HG03139 (cell line): ENCODE measurements around the gene DIDO1.

Source experiments
- ATAC-seq: cut with Tn5 transposase; IDR thresholded peaks from one replicate; pipeline ENCODE4 v1.9.1; 2021; ENCODE audit not compliant: unreplicated experiment

Gene DIDO1

GRCh38 chr20:62911701-62912280, 14.5 kb downstream of the DIDO1 start:
- no peak for ATAC-seq

GRCh38 chr20:62910777-62911497, 15.4 kb downstream of the DIDO1 start:
- ATAC-seq = no peak

DNA sequence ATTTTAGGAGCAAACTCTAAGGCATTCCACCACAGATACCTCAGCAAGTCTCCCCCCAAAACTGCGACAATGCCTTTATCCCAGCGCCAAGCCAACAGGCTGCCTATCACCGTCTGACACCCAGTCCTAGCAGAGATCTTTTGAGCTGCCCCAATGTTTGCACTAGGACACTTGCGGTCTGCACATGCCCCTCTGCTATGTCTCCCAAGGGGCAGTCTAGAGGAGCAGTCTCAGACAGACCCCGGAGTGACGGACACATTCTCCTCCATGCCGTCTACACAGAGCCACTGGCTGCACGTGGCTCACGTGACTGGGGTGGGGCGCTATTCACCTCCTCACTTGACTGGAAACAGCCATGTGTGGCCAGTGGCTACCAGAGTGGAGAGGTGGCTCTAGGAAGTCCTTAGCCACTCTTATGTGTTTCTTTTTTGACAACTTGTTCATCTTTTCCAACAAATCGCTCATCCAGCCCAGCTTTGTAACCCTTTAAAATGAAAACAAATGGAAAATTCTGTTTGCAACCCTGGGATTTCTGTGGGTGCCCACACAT, 16.0 kb downstream of the DIDO1 start:
- no peak for ATAC-seq

DNA sequence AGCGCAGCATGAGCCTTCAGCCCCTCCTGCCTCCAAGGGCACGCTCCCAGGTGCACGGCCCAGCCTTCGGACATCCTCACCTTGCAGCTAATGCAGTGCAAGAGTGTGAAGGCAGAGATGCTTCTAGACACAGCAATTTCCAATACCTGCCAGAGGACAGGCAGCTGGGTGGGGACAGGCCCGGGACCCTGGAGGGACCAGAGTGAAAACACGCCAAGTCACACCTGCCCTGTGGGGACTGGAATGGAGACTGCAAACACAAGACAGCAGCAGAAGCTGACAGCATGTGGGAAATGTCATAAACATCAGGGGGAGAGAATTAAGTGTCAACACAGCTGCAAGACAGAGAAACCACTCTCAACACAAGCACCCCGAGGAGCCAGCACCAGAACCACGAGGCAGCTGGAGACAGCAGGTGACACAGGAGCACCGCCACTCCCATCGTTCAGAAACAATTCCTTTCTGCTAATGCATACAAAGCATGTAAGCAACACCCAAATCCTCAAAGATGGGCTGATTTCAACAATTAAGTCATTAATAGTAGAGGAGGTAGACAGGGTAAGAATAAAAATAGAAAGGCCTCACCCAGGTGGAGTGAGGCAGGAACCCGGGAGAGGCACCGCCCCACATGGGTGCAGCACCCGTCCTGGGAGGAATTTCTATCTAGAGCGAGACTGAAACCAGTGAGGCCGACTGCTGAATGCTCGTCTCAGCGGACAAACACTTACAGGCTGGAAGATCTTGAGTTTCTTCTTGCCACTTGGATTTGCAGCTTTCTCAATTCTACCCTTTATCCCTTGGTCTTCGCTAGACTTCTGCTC, 17.1 kb downstream of the DIDO1 start:
- no peak for ATAC-seq

GRCh38 chr20:62907384-62908317, 18.7 kb downstream of the DIDO1 start:
- ATAC-seq = no peak

DNA sequence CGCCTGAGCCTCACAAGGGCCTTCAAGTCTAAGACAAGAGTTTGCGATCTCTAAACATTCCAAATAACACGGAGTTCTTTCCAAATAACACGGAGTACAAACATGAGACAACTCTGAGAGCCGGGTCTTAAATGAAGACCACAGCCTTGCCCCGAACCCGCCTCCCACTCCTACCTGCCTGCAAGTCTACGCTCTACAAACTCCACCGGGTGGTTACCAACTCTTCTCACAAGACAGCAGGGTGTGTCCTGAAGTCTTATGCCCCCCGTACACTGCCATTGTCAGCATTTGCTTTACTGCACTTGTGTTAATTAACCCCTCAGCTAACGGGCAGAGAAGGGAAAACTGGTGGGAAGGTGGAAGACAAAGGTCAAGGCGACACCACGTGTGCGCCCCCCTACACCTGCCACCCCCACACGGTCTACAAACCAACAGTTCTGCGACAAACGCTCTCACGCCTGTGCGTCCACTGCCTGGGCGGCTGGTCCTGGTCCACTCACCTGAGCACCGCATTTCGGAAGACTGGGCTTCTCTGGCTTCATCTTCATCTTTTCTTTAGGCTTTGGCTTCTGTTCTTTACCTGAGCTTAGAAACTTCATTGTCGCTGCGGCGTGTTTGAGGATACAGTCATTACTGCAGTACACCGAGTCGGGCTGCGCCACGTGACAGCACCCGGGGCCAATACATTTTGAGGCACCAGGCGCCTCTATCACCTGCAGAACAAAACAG, 19.5 kb downstream of the DIDO1 start:
- no peak for ATAC-seq

DNA sequence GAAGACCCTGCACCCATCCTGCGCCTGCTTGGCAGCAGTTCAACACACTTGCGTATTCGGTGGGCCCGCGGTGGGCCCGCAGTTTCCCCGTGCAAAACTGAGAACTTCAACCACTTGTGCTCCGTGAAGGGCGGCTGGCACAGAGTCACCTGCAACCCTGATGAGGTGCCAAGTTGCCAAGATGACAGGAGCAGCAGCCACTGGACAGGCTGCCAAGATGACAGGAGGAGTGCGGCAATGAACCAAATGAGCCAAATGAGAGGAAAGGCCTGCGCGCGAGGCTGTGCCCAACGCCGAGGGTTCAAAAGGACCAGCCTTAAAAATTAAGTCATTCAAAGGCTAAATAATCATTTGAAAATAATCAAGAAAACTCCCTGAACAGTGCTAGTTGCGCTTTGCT, 20.1 kb downstream of the DIDO1 start:
- ATAC-seq = no peak

GRCh38 chr20:62905536-62906117, 20.7 kb downstream of the DIDO1 start:
- no peak for ATAC-seq

GRCh38 chr20:62902926-62903615, 23.2 kb downstream of the DIDO1 start:
- ATAC-seq = no peak

DNA sequence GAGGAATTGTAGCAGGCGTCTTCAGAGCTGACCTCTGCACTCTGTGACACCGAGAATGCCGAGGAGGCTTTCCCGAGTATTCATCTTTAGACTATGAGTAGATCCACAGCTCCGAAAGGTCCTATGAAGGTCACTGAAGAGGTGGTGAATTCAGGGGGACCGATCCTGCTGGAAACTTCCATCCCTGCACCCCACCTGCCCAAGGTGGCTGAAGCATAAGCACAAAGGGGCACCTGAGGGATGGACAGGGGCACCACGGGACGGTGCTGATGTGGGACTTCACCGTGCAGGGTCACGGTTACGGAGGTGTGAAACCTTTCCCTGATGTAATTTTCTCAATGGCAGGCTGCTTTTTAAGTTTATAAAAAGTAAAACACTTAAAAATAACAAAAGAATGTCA, 24.4 kb downstream of the DIDO1 start:
- no peak for ATAC-seq

DNA sequence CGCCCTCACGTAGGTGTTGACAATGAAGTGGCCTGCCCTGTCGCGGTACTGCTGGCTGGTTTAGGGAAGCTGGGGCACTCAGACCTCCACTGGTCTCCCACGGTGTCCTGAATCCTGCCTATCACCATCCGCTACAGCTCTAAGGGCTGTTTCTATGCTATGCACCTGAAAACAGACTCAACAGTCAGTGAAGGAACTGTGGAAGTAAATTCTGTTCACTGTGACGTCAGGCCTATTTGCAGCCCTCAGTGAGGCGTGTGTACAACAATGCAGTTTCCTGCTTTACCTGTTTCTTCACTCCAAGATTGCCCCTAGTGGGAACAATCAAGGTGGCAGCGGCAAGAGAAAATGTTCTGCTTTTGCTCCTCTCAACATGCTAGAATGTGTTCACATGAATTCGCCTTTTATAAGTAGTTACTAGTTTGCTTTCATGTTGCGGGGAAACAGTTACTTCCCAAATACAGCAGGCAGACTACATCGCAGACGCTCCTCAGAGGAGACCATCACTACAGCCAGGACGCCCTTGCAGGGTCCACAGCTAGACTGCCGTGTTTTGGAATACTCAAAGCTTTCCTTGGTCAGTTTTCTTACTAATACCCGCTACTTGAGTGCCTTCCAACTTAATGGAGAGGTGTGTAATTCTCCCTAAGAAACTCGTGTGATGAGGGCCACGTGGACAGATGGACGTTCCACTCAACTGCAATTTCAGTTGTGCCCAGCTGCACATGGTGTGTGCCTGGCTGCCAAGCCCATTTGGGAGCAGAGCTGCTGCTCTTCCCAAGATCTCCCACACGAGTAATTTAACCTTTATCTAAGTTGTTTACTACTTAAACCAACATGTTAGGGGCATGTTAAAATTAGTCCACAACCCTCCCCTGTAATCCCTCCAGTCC, 25.4 kb downstream of the DIDO1 start:
- no peak for ATAC-seq

DNA sequence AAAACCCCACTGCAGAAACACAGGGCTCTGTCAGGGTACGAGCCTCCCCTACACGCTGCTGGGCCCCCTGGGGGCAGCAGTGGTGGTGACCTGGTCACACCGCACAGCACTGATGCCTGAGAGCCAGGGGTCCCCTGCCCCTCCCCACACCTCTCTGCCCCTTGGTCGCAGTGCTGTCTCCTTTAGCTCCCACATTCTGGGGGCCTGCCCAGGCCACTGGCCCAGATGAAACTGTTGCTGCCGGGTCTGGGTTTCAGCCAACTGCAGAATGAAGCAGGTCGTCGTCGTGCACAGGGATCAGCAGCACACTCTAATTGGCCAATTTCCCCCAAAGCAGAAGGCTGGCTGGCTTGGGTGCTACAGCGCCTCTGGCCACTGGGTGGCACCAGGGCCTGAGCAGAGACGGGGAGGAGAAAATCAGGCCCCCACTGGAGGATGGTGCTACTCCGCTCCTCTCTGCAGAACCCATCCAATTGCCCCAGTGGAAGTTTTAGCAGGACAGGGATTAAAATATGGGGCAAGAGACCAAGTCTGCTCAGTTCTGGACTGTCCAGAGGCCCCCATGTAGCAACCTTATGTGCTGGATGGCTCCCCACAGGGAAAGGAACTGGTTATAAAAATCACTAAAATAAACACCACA, 26.1 kb downstream of the DIDO1 start:
- no peak for ATAC-seq

DNA sequence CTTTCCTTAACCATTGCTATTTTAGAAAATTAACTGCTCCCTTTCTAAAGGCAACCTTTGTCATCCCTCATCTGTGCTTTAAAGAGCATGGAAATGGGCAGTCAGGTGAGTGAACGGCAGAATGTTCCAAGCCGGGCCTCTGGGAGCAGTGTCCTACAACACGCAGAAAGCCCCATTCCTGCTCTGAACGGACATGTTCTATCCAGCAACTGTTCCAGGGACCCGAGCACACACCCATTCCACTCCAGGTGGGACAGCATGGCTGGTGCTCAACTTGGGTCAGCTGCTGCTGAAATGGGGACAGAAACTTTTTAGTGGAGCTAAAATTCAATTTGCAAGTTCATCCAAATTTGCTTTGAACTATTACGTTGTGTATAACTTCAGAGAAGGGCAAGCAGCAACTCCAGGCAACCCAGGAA, 26.7 kb downstream of the DIDO1 start:
- no peak for ATAC-seq

- no peak for ATAC-seq
These were observed 27.2 kb downstream of the DIDO1 start for GRCh38 chr20:62898970-62899632.

DNA sequence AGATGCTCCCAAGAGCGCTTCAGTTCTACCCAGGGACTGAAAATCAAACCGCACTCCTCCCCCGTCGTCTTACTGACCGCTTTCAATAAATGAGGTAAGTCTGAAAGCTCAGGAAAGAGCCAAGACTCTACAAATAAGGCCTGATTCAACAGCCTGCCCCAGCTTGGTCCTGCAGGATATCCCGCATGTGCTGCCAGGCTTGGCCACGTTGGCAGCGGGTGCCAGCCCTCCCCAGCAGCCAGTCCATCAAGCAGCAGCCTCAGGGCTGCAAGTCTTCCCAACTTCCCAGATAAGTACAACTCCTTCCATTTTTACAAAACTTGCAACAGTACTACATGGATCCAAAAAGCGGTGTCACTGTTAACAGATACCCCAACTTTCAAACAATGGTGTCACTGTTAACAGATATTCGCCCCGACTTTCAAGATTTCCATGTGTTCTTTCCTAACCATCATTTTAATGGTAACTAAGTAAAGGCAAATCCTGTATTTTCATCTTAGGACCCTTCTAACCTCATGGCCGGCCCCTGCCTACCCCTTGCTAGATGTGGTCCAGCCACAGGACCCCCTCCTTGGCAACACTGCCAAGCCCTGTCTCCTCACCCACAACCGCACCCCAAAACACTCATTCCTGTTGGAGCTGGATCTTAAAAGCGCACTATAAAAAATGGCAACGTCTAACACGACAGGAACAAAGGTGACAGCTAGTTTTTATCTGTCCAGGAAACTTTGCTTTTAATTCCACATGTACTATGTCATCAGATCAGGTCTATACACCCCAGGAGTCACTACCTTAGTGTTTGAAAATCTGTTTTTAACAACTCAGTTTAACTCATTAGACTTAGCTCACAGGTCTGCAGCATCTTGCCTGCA, 28.0 kb downstream of the DIDO1 start:
- no peak for ATAC-seq

GRCh38 chr20:62897666-62898065, 28.6 kb downstream of the DIDO1 start:
- ATAC-seq = no peak
